ENCODE measurements around the gene UCK2. TPM values are rescaled to one million over a fixed set of nuclear protein-coding genes. Genes with fewer than 3 reads are reported as not detected.
A peak's percentile ranks its signal among the peaks of the same experiment; 100 is the strongest.

UCK2 gene
- total RNA-seq, 1 donor from 2014 or later: 44.2 TPM

DNA sequence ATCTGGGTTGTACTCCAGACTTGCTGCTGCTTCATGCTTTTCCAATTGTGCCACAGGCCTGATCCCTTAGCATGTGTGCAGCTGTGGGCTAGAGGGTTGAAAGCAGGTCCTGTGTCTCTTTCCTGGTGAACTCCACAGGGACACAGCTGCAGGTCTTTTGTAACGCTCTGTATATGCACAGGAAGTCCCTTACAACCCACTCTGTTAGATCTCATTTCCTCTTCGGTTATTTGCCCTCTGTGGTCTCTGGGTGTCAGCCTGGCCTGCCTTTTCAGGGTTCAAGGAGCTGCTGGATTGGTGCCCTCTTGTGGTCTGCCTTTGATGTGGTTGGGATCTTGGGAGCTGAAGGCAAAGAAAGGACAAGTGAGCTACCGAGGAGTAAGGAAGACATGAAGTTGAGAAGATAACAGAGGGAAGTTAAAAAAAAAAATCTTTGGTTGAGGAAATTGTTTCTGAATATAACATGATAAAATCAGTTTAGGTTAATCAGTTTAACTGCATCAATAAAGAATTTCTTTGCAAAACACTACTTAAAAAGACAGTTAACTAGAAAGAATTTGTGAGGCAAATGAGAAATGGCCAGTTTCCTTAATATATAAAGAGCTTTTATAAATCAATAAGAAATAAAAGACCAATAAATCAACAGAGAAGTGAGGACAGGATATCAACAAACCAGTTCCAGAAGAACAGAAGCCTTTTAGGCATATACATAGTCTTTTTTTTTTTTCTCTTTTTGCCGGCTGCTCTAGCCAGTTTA is 44.1 kb downstream of the UCK2 start:
- H3K27ac Mint-ChIP-seq (ENCODE audit: unreplicated experiment): no peak overlapping the region
- H3K36me3 Mint-ChIP-seq (ENCODE audit: low read depth): no peaks in the 10 kb centered on the region
- no peaks in the 10 kb centered on the region for H3K27me3 Mint-ChIP-seq (ENCODE audit: low read depth)
- DNase-seq (ENCODE audit: low spot score): no peak
- H3K4me1 Mint-ChIP-seq (ENCODE audit: low read depth): peaks cover 23% of the 10 kb centered on the region
- TF ChIP-seq, protein P1, sequence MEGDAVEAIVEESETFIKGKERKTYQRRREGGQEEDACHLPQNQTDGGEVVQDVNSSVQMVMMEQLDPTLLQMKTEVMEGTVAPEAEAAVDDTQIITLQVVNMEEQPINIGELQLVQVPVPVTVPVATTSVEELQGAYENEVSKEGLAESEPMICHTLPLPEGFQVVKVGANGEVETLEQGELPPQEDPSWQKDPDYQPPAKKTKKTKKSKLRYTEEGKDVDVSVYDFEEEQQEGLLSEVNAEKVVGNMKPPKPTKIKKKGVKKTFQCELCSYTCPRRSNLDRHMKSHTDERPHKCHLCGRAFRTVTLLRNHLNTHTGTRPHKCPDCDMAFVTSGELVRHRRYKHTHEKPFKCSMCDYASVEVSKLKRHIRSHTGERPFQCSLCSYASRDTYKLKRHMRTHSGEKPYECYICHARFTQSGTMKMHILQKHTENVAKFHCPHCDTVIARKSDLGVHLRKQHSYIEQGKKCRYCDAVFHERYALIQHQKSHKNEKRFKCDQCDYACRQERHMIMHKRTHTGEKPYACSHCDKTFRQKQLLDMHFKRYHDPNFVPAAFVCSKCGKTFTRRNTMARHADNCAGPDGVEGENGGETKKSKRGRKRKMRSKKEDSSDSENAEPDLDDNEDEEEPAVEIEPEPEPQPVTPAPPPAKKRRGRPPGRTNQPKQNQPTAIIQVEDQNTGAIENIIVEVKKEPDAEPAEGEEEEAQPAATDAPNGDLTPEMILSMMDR (IDR thresholded peaks at IDR 0.05): peak; percentile 66
- no peak overlapping the region for H3K4me3 Mint-ChIP-seq (ENCODE audit: unreplicated experiment)
- H3K9me3 Mint-ChIP-seq (ENCODE audit: low read depth): peaks cover 5% of the 10 kb centered on the region

- no peak overlapping the region for H3K27ac Mint-ChIP-seq (ENCODE audit: unreplicated experiment)
These were observed 46.1 kb downstream of the UCK2 start for GRCh38 chr1:165873481-165873880.

GRCh38 chr1:165874643-165875042 is 47.2 kb downstream of the UCK2 start:
- TF ChIP-seq, protein P1 (IDR thresholded peaks at IDR 0.05): no peak
- no peak overlapping the region for H3K27ac Mint-ChIP-seq (ENCODE audit: unreplicated experiment)
- H3K4me3 Mint-ChIP-seq (ENCODE audit: unreplicated experiment): no peak overlapping the region
- H3K9me3 Mint-ChIP-seq (ENCODE audit: low read depth): peaks cover 14% of the 10 kb centered on the region
- no peak for DNase-seq (ENCODE audit: low spot score)
- H3K4me1 Mint-ChIP-seq (ENCODE audit: low read depth): peaks cover 12% of the 10 kb centered on the region
- no peaks in the 10 kb centered on the region for H3K27me3 Mint-ChIP-seq (ENCODE audit: low read depth)
- H3K36me3 Mint-ChIP-seq (ENCODE audit: low read depth): peaks cover 4% of the 10 kb centered on the region

More at GRCh38 chr1:165873481-165873880, 46.1 kb downstream of the UCK2 start:
- DNase-seq (ENCODE audit: low spot score): no peak
- Mint-ChIP-seq H3K9me3 (ENCODE audit: low read depth) (peaks cover 14% of the 10 kb centered on the region), H3K4me3 (ENCODE audit: unreplicated experiment) (no peak overlapping the region), H3K4me1 (ENCODE audit: low read depth) (peaks cover 23% of the 10 kb centered on the region), H3K27me3 (ENCODE audit: low read depth) (no peaks in the 10 kb centered on the region), H3K36me3 (ENCODE audit: low read depth) (peaks cover 4% of the 10 kb centered on the region)
- TF ChIP-seq, protein P1 (IDR thresholded peaks at IDR 0.05): no peak

DNA sequence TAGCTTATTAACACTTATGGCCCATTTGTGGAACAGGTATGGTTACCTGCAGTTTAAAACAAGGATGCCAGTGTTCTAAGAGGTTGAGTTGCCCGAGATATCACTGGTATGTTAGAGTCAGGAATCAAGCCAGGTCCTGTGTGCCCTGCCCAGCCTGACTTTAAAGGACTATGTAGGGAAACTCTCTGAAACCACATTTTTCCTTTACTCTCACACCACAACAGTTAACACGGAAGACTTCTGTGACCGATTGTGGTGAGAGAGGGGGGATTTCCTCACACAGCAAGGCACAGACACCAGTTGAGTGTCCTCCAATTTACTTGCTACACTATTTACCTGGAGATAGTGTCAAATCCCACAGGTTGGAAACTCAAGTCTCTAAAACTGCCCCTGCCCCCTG is 47.8 kb downstream of the UCK2 start:
- TF ChIP-seq, protein P1 (IDR thresholded peaks at IDR 0.05): no peak
- no peak for DNase-seq (ENCODE audit: low spot score)
- Mint-ChIP-seq H3K27ac (ENCODE audit: unreplicated experiment) (peak overlapping the region; percentile 17), H3K4me3 (ENCODE audit: unreplicated experiment) (no peak overlapping the region), H3K4me1 (ENCODE audit: low read depth) (peaks cover 9% of the 10 kb centered on the region), H3K9me3 (ENCODE audit: low read depth) (peaks cover 14% of the 10 kb centered on the region), H3K36me3 (ENCODE audit: low read depth) (peaks cover 4% of the 10 kb centered on the region), H3K27me3 (ENCODE audit: low read depth) (no peaks in the 10 kb centered on the region)

DNA sequence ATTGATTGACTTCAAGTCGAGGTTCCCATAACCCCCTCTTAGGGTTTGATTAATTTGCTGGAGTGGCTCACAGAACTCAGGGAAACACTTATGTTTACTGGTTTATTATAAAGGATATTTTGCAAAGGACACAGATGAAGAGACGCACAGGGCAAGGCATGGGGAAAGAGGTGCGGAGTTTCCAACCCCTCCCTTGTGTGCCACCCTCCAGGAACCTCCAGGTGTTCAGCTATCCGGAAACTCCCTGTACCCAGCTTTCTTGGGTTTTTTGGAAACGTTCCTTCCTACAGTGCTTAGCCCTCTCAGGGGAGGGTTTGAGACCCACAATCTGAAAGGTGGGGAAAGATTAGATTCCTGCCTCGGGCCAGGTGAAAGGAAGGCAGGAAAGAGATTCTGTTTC is 48.2 kb downstream of the UCK2 start:
- Mint-ChIP-seq H3K36me3 (ENCODE audit: low read depth) (peaks cover 4% of the 10 kb centered on the region), H3K27me3 (ENCODE audit: low read depth) (no peaks in the 10 kb centered on the region), H3K27ac (ENCODE audit: unreplicated experiment) (peak overlapping the region; percentile 17), H3K4me1 (ENCODE audit: low read depth) (peaks cover 9% of the 10 kb centered on the region), H3K4me3 (ENCODE audit: unreplicated experiment) (no peak overlapping the region), H3K9me3 (ENCODE audit: low read depth) (peaks cover 14% of the 10 kb centered on the region)
- no peak for DNase-seq (ENCODE audit: low spot score)
- TF ChIP-seq, protein P1 (IDR thresholded peaks at IDR 0.05): no peak

All from chondrocyte (in vitro differentiated cells).